Vagina (tissue), 2 donors: ENCODE results near the gene FIBCD1. TPM values are rescaled to one million over a fixed set of nuclear protein-coding genes. Genes with fewer than 3 reads are reported as not detected.

ENCODE experiments used
- DNase-seq, 2 donors: peaks; one replicate each; pipeline ENCODE4 v3.0.0-alpha.2; 2017; ENCODE audit errors: extremely low spot score in 2 of 2
- H3K27ac ChIP-seq: fragments of 200-600 bp; sonication (generic); one replicate; pipeline ENCODE4 v1.5.1; 2019
- H3K27me3 ChIP-seq: fragments of 200-600 bp; sonication (generic); one replicate; pipeline ENCODE4 v1.5.1; 2019
- H3K36me3 ChIP-seq, 2 donors: fragments of 200-600 bp; sonication (generic); one replicate each; pipeline ENCODE4 v1.5.1; 2017 to 2019
- H3K4me1 ChIP-seq: fragments of 200-600 bp; sonication (generic); one replicate; pipeline ENCODE4 v1.5.1; 2019
- H3K4me3 ChIP-seq, 2 donors: fragments of 200-600 bp; sonication (generic); 1 replicate in 1 of 2; 2 replicates in 1 of 2; pipeline ENCODE4 v1.5.1; 2016 to 2019
- H3K9me3 ChIP-seq: fragments of 200-600 bp; sonication (generic); one replicate; pipeline ENCODE4 v1.5.1; 2019
- POLR2A ChIP-seq, 2 donors: fragments of 450-650 bp; IDR thresholded peaks; one replicate each; pipeline ENCODE4 v1.6.1; 2017; ENCODE audit warnings: antibody characterized with exemption in 2 of 2, mild to moderate bottlenecking in 2 of 2, moderate library complexity in 2 of 2
- POLR2AphosphoS5 ChIP-seq, 2 donors: sonication (generic); formaldehyde crosslinking; IDR thresholded peaks; one replicate each; pipeline ENCODE4 v1.9.0; 2017; ENCODE audit warnings: antibody characterized with exemption in 2 of 2, mild to moderate bottlenecking in 2 of 2, low read depth in 1 of 2; ENCODE audit not compliant: insufficient read depth in 1 of 2
- intact Hi-C: fragments of 100-400 bp; cut with DNase I; formaldehyde crosslinking; loops from one replicate; pipeline ENCODE4 v1.15.1; 2023
- total RNA-seq: library from RNA; depleted of rRNA; stranded (reverse); fragments of >200 nt; gene quantifications from one replicate; pipeline ENCODE4 v1.2.3, GENCODE V29; 2016
- TF ChIP-seq, protein P1 (sequence below), 3 experiments: fragments of 450-650 bp in 2 of 3; fragments of 200-600 bp in 1 of 3; sonication (generic) in 1 of 3; IDR thresholded peaks; one replicate each; pipeline ENCODE4 v1.5.1; 2017 to 2019; ENCODE audit warnings: antibody characterized with exemption in 3 of 3, mild to moderate bottlenecking in 2 of 3, moderate library complexity in 2 of 3

Gene FIBCD1
- total RNA-seq, 1 donor from 2014 or later, result not detected

DNA sequence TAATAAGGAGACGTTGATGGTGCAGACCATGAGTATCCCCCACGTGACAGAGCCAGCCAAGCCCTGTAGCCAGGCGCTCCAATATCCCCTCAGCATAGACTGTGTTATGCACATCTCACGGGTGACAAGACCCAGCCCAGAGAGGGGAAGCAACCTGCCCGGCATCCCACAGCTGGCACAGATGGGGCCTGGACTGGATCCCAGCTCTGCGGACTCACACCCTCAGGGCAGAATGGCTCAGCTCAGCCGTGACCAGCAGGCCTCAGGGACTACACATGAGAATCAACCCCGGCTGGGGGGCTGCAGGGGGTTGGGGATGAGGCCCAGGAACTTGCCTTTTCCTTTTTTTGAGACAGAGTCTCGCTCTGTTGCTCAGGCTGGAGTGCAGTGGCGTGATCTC is 11.7 kb downstream of the FIBCD1 start:
- Histone ChIP-seq H3K27ac (no peak overlapping the region), H3K4me3 (no peak overlapping the region), H3K4me1 (peaks cover 2% of the 10 kb centered on the region), H3K27me3 (no peaks in the 10 kb centered on the region), H3K36me3 (no peaks in the 10 kb centered on the region), H3K9me3 (no peaks in the 10 kb centered on the region)
- no peak for DNase-seq
- TF ChIP-seq POLR2AphosphoS5 (IDR thresholded peaks at IDR 0.05; ENCODE audit: insufficient read depth in 1 of 2, low read depth in 1 of 2) (no peak), POLR2A (IDR thresholded peaks at IDR 0.05) (no peak)
- TF ChIP-seq, protein P1, sequence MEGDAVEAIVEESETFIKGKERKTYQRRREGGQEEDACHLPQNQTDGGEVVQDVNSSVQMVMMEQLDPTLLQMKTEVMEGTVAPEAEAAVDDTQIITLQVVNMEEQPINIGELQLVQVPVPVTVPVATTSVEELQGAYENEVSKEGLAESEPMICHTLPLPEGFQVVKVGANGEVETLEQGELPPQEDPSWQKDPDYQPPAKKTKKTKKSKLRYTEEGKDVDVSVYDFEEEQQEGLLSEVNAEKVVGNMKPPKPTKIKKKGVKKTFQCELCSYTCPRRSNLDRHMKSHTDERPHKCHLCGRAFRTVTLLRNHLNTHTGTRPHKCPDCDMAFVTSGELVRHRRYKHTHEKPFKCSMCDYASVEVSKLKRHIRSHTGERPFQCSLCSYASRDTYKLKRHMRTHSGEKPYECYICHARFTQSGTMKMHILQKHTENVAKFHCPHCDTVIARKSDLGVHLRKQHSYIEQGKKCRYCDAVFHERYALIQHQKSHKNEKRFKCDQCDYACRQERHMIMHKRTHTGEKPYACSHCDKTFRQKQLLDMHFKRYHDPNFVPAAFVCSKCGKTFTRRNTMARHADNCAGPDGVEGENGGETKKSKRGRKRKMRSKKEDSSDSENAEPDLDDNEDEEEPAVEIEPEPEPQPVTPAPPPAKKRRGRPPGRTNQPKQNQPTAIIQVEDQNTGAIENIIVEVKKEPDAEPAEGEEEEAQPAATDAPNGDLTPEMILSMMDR (IDR thresholded peaks at IDR 0.05), result no peak
- intact Hi-C loops, result no loop called here

DNA sequence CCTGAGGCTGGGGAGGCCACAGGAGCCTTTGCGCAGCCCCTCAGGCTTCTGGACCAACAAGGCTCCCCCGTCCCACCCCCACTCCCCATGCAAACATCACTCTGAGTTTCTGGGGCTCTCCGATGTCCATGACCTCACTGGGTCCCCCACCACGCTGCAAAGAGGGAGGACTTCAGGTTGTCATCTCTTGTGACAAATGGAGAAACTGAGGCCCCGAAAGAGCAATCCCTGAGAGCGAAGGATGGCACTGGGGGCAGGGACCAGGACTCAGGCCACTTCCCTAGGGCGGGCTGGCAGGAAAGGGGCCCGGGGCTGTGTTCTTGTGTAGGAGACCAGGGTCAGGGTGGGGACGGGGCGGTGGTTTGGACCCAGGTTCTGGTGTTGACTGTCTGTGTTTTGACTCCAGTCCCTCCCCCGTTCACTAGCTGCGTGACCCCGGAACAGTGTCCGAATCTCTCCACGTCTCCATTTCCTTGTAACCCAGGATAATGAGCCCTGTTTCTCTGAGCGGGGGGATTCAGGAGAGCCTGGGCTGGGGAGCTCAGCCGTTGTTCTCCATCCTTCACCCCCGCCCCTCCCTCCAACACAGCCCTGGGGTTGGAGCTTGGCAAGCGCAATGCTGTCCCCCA is 13.9 kb downstream of the FIBCD1 start:
- Histone ChIP-seq H3K27ac (no peak overlapping the region), H3K4me1 (no peaks in the 10 kb centered on the region), H3K4me3 (no peak overlapping the region), H3K9me3 (no peaks in the 10 kb centered on the region), H3K27me3 (no peaks in the 10 kb centered on the region), H3K36me3 (no peaks in the 10 kb centered on the region)
- TF ChIP-seq, protein P1 (IDR thresholded peaks at IDR 0.05), result no peak
- no peak for TF ChIP-seq POLR2A (IDR thresholded peaks at IDR 0.05)
- TF ChIP-seq POLR2AphosphoS5 (IDR thresholded peaks at IDR 0.05; ENCODE audit: insufficient read depth in 1 of 2, low read depth in 1 of 2), result no peak
- intact Hi-C loops, result no loop called here
- DNase-seq, result no peak

DNA sequence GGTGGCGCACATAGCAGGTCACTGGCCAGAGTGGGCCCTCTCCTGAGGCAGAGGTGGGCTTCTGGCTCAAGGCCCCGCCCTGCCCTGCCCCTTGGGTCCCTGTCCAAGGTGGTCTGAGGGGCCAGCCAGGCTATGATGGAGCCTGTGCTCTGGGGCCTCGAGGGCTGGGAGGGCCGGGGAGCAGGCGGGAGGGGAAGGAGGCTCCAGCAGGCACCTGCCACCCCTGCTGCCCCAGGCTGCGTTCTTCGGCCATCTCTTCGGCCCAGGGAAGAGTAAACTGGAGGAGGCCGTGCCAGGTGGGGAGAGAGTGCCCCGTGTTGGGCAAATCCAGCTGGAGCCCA is 14.6 kb downstream of the FIBCD1 start:
- no peak for DNase-seq
- no peaks in the 10 kb centered on the region for H3K27me3 ChIP-seq
- TF ChIP-seq POLR2AphosphoS5 (IDR thresholded peaks at IDR 0.05; ENCODE audit: insufficient read depth in 1 of 2, low read depth in 1 of 2) (no peak), POLR2A (IDR thresholded peaks at IDR 0.05) (no peak)
- TF ChIP-seq, protein P1 (IDR thresholded peaks at IDR 0.05), result no peak

DNA sequence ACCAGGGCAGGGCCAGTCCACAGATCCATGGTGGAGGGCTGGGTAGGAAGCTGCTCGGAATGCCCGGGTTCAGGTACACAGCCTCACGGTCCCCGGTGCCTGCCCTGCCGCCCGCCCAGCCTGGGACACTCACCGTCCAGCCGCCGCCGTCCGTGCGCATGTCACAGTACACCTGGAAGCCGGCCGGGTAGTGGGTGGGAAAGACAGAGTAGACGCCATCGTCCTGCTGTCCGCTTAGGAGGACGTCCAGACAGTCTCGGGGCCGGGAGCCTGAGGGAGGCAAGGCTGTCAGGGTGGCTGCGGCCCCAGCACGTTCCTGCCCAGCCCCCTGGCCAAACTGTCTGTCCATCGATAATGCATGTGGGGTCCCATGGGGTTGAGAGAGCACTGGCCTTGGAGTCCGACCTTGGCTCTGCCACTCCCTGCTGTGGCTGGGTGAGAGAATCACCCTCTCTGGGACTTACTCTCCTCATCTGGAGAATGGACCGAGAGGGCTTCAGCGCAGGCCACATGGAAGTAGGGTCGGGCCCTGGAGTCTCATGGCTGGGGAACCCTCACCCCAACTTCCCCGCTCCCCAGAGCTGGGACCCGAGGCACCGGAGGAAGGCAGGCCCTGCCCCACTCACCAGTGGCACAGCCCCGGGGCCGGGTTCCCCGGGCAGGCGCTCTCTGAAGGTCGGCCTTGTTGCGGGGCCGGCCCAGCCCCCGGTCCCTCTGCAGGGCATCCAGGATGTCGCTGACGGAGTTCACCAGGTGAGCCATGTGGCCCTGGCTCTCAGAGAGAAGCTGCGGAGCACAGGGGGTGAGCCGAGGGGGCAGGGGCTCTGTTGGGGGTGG is 15.2 kb downstream of the FIBCD1 start:
- intact Hi-C loops, result no loop called here
- H3K27me3 ChIP-seq, result no peaks in the 10 kb centered on the region
- no peak overlapping the region for H3K4me3 ChIP-seq

More for the DNA sequence above, 14.6 kb downstream of the FIBCD1 start:
- Histone ChIP-seq H3K4me3 (no peak overlapping the region), H3K36me3 (no peaks in the 10 kb centered on the region), H3K9me3 (no peaks in the 10 kb centered on the region), H3K27ac (no peak overlapping the region), H3K4me1 (no peaks in the 10 kb centered on the region)
- intact Hi-C loops, result no loop called here

More for the DNA sequence above, 15.2 kb downstream of the FIBCD1 start:
- no peak for DNase-seq
- Histone ChIP-seq H3K36me3 (no peaks in the 10 kb centered on the region), H3K9me3 (no peaks in the 10 kb centered on the region), H3K27ac (no peak overlapping the region), H3K4me1 (no peaks in the 10 kb centered on the region)
- TF ChIP-seq POLR2AphosphoS5 (IDR thresholded peaks at IDR 0.05; ENCODE audit: insufficient read depth in 1 of 2, low read depth in 1 of 2) (no peak), POLR2A (IDR thresholded peaks at IDR 0.05) (no peak)
- TF ChIP-seq, protein P1 (IDR thresholded peaks at IDR 0.05), result no peak
